H9 (cell line): Measurements from ENCODE around the gene PCDH9. TPM values are rescaled to one million over a fixed set of nuclear protein-coding genes. Genes with fewer than 3 reads are reported as not detected.

Experiments used
- DNase-seq: peaks from one replicate; pipeline ENCODE4 v3.0.0-alpha.2; 2017
- H2AFZ ChIP-seq: one replicate; pipeline ENCODE4 v1.6.1; 2013; ENCODE audit warnings: mild to moderate bottlenecking, low read length, control low read depth, moderate library complexity
- H2AK5ac ChIP-seq: 2 replicates; pipeline ENCODE4 v1.6.1; 2013; ENCODE audit warnings: low read length, control low read depth, mixed read lengths; ENCODE audit not compliant: insufficient read length
- H2BK120ac ChIP-seq: one replicate; pipeline ENCODE4 v1.6.1; 2013; ENCODE audit warnings: low read depth, mild to moderate bottlenecking, low read length, control low read depth, inconsistent platforms; ENCODE audit not compliant: poor library complexity, severe bottlenecking
- H2BK12ac ChIP-seq: 2 replicates; pipeline ENCODE4 v1.6.1; 2013; ENCODE audit warnings: low read length, control low read depth, mixed read lengths, low read depth; ENCODE audit not compliant: insufficient read length
- H2BK15ac ChIP-seq: 2 replicates; pipeline ENCODE4 v1.6.1; 2013; ENCODE audit warnings: low read depth, low read length, control low read depth
- H2BK20ac ChIP-seq: one replicate; pipeline ENCODE4 v1.6.1; 2013; ENCODE audit warnings: low read depth, mild to moderate bottlenecking, low read length, control low read depth, inconsistent platforms; ENCODE audit not compliant: poor library complexity, severe bottlenecking
- H2BK5ac ChIP-seq: 2 replicates; pipeline ENCODE4 v1.6.1; 2013; ENCODE audit warnings: low read length, control low read depth, mixed read lengths; ENCODE audit not compliant: insufficient read length
- H3K14ac ChIP-seq: 2 replicates; pipeline ENCODE4 v1.6.1; 2013; ENCODE audit warnings: low read length, control low read depth; ENCODE audit not compliant: insufficient read depth
- H3K18ac ChIP-seq: 2 replicates; pipeline ENCODE4 v1.6.1; 2013; ENCODE audit warnings: low read depth, mild to moderate bottlenecking, mixed read lengths, low read length, control low read depth; ENCODE audit not compliant: insufficient read length
- H3K23ac ChIP-seq: 2 replicates; pipeline ENCODE4 v1.6.1; 2013; ENCODE audit warnings: low read length, control low read depth, mixed read lengths, low read depth; ENCODE audit not compliant: insufficient read length
- H3K23me2 ChIP-seq: 2 replicates; pipeline ENCODE4 v1.6.1; 2013; ENCODE audit warnings: low read depth, mild to moderate bottlenecking, mixed read lengths, low read length, control low read depth; ENCODE audit not compliant: insufficient read length, poor library complexity, severe bottlenecking
- H3K27ac ChIP-seq: 2 replicates; pipeline ENCODE4 v1.5.1; 2013; ENCODE audit warnings: low read length, control low read depth, mixed read lengths, low read depth; ENCODE audit not compliant: insufficient read length
- H3K27me3 ChIP-seq: 2 replicates; pipeline ENCODE4 v1.6.1; 2013; ENCODE audit warnings: low read length, control low read depth, inconsistent platforms; ENCODE audit not compliant: insufficient read depth
- H3K4ac ChIP-seq: 2 replicates; pipeline ENCODE4 v1.6.1; 2013; ENCODE audit warnings: low read depth, mild to moderate bottlenecking, control low read depth, inconsistent platforms, low read length, moderate library complexity
- H3K4me1 ChIP-seq: 2 replicates; pipeline ENCODE4 v1.6.1; 2013; ENCODE audit warnings: low read length, control low read depth, inconsistent platforms; ENCODE audit not compliant: insufficient read depth
- H3K4me2 ChIP-seq: 2 replicates; pipeline ENCODE4 v1.6.1; 2013; ENCODE audit warnings: low read length, control low read depth, mixed read lengths; ENCODE audit not compliant: insufficient read length, insufficient read depth
- H3K56ac ChIP-seq: 2 replicates; pipeline ENCODE4 v1.6.1; 2013; ENCODE audit warnings: low read depth, mild to moderate bottlenecking, mixed read lengths, low read length, control low read depth; ENCODE audit not compliant: insufficient read length
- H3K79me1 ChIP-seq: 2 replicates; pipeline ENCODE4 v1.6.1; 2013; ENCODE audit warnings: low read depth, mild to moderate bottlenecking, moderate library complexity, low read length, control low read depth, inconsistent platforms; ENCODE audit not compliant: insufficient read depth, poor library complexity, severe bottlenecking
- H3K79me2 ChIP-seq: 2 replicates; pipeline ENCODE4 v1.6.1; 2013; ENCODE audit warnings: low read length, control low read depth, inconsistent platforms; ENCODE audit not compliant: insufficient read depth
- H3K9ac ChIP-seq: 2 replicates; pipeline ENCODE4 v1.6.1; 2013; ENCODE audit warnings: low read length, control low read depth, mixed read lengths; ENCODE audit not compliant: insufficient read length; ENCODE audit errors: extremely low read depth
- H3K9me3 ChIP-seq: one replicate; pipeline ENCODE4 v1.6.1; 2013; ENCODE audit warnings: low read depth, low read length, inconsistent platforms; ENCODE audit not compliant: control insufficient read depth
- H3T11ph ChIP-seq: one replicate; pipeline ENCODE4 v1.6.1; 2013; ENCODE audit warnings: mild to moderate bottlenecking, low read length, control low read depth, inconsistent platforms
- H4K20me1 ChIP-seq: one replicate; pipeline ENCODE4 v1.6.1; 2013; ENCODE audit not compliant: control insufficient read depth, insufficient read length, insufficient read depth
- H4K5ac ChIP-seq: 2 replicates; pipeline ENCODE4 v1.6.1; 2013; ENCODE audit warnings: low read depth, mild to moderate bottlenecking, mixed read lengths, low read length, control low read depth; ENCODE audit not compliant: insufficient read length
- H4K8ac ChIP-seq: replicated peaks from 2 replicates; pipeline ENCODE4 v1.6.1; 2013; ENCODE audit warnings: low read length, control low read depth, mixed read lengths, low read depth; ENCODE audit not compliant: insufficient read length
- H4K91ac ChIP-seq: 2 replicates; pipeline ENCODE4 v1.6.1; 2013; ENCODE audit warnings: low read depth, mild to moderate bottlenecking, moderate library complexity, mixed read lengths, low read length, control low read depth; ENCODE audit not compliant: insufficient read length
- H3K27ac Mint-ChIP-seq, 3 experiments: 2 replicates in 2 of 3; 3 replicates in 1 of 3; pipeline ENCODE4 v1.8.0; 2020 to 2021; ENCODE audit warnings: mixed read lengths in 3 of 3, mild to moderate bottlenecking in 1 of 3, moderate library complexity in 1 of 3
- H3K27me3 Mint-ChIP-seq: 2 replicates; pipeline ENCODE4 v1.8.0; 2021; ENCODE audit warnings: low read depth, mild to moderate bottlenecking, moderate library complexity, mixed read lengths
- H3K36me3 Mint-ChIP-seq, 3 experiments: 2 replicates in 2 of 3; 3 replicates in 1 of 3; pipeline ENCODE4 v1.8.0; 2020 to 2021; ENCODE audit warnings: low read depth in 3 of 3, mixed read lengths in 3 of 3; ENCODE audit not compliant: insufficient read depth in 1 of 3
- H3K4me1 Mint-ChIP-seq, 2 experiments: 2 replicates each; pipeline ENCODE4 v1.8.0; 2020; ENCODE audit warnings: mixed read lengths in 2 of 2
- H3K4me3 Mint-ChIP-seq, 2 experiments: 2 replicates in 1 of 2; 3 replicates in 1 of 2; pipeline ENCODE4 v1.8.0; 2020 to 2021; ENCODE audit warnings: mild to moderate bottlenecking in 2 of 2, mixed read lengths in 2 of 2, moderate library complexity in 1 of 2
- H3K9me3 Mint-ChIP-seq, 2 experiments: 2 replicates in 1 of 2; 3 replicates in 1 of 2; pipeline ENCODE4 v1.8.0; 2020; ENCODE audit warnings: mild to moderate bottlenecking in 2 of 2, mixed read lengths in 2 of 2, moderate library complexity in 1 of 2
- CTCF ChIP-seq: fragments of 200-600 bp; sonication (generic); conservative IDR thresholded peaks from 3 replicates; pipeline ENCODE4 v1.8.0; 2021; ENCODE audit warnings: antibody characterized with exemption, mild to moderate bottlenecking
- WGBS: extraction: QIAGEN DNeasy Blood & Tissue Kit; methylation state at CpG from one replicate; pipeline ENCODE4 v1.1.7; 2013; ENCODE audit warnings: missing lambda C conversion rate, low lambda C conversion rate, mixed read lengths; ENCODE audit not compliant: insufficient read length; ENCODE audit errors: extremely low coverage; 5-methylcytosine and 5-hydroxymethylcytosine counted together
- total RNA-seq: library from RNA; stranded (reverse); gene quantifications from 2 replicates; pipeline ENCODE4 v1.2.1, GENCODE V29; 2021

Gene PCDH9
- total RNA-seq, 1 experiment from 2014 or later, result 0.11 TPM

GRCh38 chr13:67223742-67224141 is 6.4 kb downstream of the PCDH9 start:
- Histone ChIP-seq H4K91ac (no peak overlapping the region), H4K8ac (no peak overlapping the region), H3K14ac (no peak overlapping the region), H3K9me3 (no peaks in the 10 kb centered on the region), H3K4me2 (no peak overlapping the region), H3K27me3 (no peaks in the 10 kb centered on the region; the same call in 1 of the 2 replicates), H3K27ac (no peak overlapping the region), H2AK5ac (no peak overlapping the region), H3K23me2 (no peaks in the 10 kb centered on the region), H4K20me1 (no peaks in the 10 kb centered on the region), H2AFZ (no peak overlapping the region), H3K18ac (no peak overlapping the region), H4K5ac (no peak overlapping the region), H3K9ac (no peak overlapping the region), H2BK15ac (no peak overlapping the region), H3K79me1 (no peaks in the 10 kb centered on the region), H3K56ac (no peak overlapping the region), H3K4me1 (no peaks in the 10 kb centered on the region), H2BK5ac (no peak overlapping the region), H2BK20ac (no peak overlapping the region), H2BK120ac (no peak overlapping the region), H3K4ac (no peak overlapping the region), H2BK12ac (no peak overlapping the region), H3T11ph (no peak overlapping the region), H3K79me2 (no peaks in the 10 kb centered on the region), H3K23ac (no peak overlapping the region)
- H3K9me3 Mint-ChIP-seq, result no peaks in the 10 kb centered on the region
- no peak overlapping the region for H3K4me3 Mint-ChIP-seq
- H3K27ac Mint-ChIP-seq, result no peak overlapping the region
- no peak for TF ChIP-seq CTCF
- WGBS, result no CpG with 5 or more reads among the region's 1 CpG
- H3K27me3 Mint-ChIP-seq, result peaks cover 9% of the 10 kb centered on the region
- peaks cover 3% of the 10 kb centered on the region in 2 experiments; a peak in 3 of 4 replicates for H3K4me1 Mint-ChIP-seq
- no peak for DNase-seq
- H3K36me3 Mint-ChIP-seq, result no peaks in the 10 kb centered on the region
